ENCODE results near the gene LDLRAD4. TPM values are rescaled to one million over a fixed set of nuclear protein-coding genes. Genes with fewer than 3 reads are reported as not detected.
A peak's percentile ranks its signal among the peaks of the same experiment; 100 is the strongest.

LDLRAD4 gene
- total RNA-seq, 2 experiments from 2014 or later = 34.3 to 35.7 TPM

DNA sequence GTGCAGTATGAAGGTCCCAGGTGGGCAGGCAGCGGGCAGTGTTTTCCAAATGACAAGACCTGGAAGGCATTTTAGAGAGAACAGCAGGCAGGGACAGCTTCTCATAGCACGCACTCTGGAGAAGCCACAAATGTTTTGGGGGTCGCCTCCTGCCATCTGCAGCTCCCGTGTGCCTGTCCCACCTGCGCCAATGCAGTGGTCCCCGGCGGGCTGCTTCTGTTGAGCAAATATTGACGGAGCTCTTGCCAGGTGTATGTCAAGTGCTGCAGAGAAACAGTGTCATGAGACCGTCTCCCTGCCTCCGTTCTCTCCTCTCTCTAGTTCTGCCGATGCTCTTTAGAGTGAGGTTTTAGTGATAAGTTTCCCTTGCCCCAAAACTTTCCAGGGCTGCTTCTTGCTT is 174.8 kb downstream of the LDLRAD4 start:
- H3K9me3 Mint-ChIP-seq (ENCODE audit: insufficient read depth) = no peaks in the 10 kb centered on the region
- POLR2A ChIA-PET = no interaction called here
- no peak overlapping the region for H3K4me3 Mint-ChIP-seq

DNA sequence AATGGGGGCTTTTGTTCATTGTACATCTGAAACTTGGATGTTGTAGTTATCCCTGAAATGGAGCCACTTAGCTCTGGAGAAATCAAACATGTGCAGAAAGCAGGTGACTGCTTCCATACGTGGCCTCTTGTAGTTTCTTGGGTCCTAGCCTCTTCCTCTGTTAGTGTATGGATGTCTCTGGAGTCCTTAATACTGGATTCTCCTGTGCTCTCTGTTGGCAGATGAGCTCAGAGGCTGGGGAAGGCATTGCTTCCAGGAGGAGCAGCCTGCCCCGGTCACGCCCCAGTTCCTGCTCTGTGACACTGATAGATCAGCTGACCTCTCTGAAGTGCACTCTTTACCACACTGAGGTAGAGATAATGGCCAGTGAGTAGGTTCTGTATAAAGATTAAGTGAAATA is 176.2 kb downstream of the LDLRAD4 start:
- Mint-ChIP-seq H3K4me3 (no peak overlapping the region), H3K9me3 (ENCODE audit: insufficient read depth) (no peaks in the 10 kb centered on the region), H3K27me3 (ENCODE audit: low read depth) (no peaks in the 10 kb centered on the region), H3K36me3 (ENCODE audit: low read depth) (no peaks in the 10 kb centered on the region), H3K4me1 (ENCODE audit: low read depth) (peaks cover 8% of the 10 kb centered on the region), H3K27ac (peak overlapping the region; percentile 18)
- ATAC-seq (no peak), DNase-seq (no peak)
- CTCF ChIA-PET = interaction anchor here (1.2 kb wide), 1 partner anchor 13 kb away, joined by 5 read pairs; no protein-coding TSS in a partner anchor
- POLR2A ChIA-PET = no interaction called here

More for the DNA sequence above, 174.8 kb downstream of the LDLRAD4 start:
- Mint-ChIP-seq H3K4me1 (ENCODE audit: low read depth) (peaks cover 8% of the 10 kb centered on the region), H3K27ac (no peak overlapping the region), H3K36me3 (ENCODE audit: low read depth) (no peaks in the 10 kb centered on the region), H3K27me3 (ENCODE audit: low read depth) (no peaks in the 10 kb centered on the region)
- CTCF ChIA-PET = no interaction called here
- ATAC-seq (no peak), DNase-seq (no peak)

DNA sequence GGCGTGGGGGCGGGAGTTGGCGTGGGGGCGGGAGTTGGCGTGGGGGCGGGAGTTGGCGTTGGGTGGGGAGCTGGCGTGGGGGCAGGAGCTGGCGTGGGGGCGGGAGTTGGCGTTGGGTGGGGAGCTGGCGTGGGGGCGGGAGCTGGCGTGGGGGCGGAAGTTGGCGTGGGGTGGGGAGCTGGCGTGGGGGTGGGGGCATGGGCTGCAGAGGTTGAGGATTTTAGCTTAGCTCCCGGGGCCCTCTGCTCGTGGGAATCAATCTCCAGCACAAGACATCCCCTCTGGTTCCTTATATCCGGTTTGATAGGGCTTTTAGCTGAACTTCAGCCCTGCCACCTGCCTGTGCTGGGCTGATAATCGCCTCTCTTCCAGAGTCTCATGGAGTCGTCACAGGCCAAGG is 177.0 kb downstream of the LDLRAD4 start:
- DNase-seq (no peak), ATAC-seq (no peak)
- Mint-ChIP-seq H3K27me3 (ENCODE audit: low read depth) (no peaks in the 10 kb centered on the region), H3K9me3 (ENCODE audit: insufficient read depth) (no peaks in the 10 kb centered on the region), H3K4me1 (ENCODE audit: low read depth) (peaks cover 12% of the 10 kb centered on the region), H3K36me3 (ENCODE audit: low read depth) (no peaks in the 10 kb centered on the region), H3K27ac (no peak overlapping the region), H3K4me3 (no peak overlapping the region)
- ChIA-PET POLR2A (no interaction called here), CTCF (no interaction called here)

DNA sequence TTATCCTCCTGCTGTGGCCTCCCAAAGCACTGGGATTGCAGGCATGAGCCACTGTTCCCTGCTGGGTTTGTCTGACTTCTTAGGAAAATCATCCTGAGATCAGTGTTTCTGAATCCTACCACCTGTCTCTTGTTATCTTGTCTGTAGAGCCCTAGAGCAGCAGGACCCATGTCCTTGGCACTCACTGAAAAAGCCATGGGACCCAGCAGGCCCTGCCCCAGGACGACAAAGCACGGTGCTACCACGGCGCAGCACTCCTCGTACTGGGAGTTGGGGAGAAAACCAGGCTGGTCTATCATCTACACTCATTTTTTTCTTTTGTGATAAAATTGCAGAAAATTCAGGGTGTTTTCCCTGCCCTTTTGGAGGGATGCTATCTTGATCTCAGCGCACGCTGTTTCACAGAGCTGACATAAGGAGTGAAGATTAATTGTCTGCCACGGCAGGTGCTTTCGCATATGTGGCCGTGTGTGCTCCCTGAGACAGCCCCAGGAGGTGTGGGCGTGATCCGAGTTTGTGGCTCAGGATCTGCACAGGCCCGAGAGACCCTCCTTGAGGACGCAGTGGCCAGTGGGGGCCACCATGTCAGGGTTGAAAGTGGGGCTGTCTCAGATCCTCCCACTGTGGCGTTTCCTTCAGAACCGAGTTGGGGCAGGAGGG is 179.1 kb downstream of the LDLRAD4 start:
- Mint-ChIP-seq H3K4me3 (no peak overlapping the region), H3K27me3 (ENCODE audit: low read depth) (no peaks in the 10 kb centered on the region), H3K36me3 (ENCODE audit: low read depth) (no peaks in the 10 kb centered on the region), H3K27ac (no peak overlapping the region), H3K9me3 (ENCODE audit: insufficient read depth) (no peaks in the 10 kb centered on the region), H3K4me1 (ENCODE audit: low read depth) (peaks cover 27% of the 10 kb centered on the region)
- ChIA-PET CTCF (no interaction called here), POLR2A (no interaction called here)
- DNase-seq = no peak
- ATAC-seq = no peak

DNA sequence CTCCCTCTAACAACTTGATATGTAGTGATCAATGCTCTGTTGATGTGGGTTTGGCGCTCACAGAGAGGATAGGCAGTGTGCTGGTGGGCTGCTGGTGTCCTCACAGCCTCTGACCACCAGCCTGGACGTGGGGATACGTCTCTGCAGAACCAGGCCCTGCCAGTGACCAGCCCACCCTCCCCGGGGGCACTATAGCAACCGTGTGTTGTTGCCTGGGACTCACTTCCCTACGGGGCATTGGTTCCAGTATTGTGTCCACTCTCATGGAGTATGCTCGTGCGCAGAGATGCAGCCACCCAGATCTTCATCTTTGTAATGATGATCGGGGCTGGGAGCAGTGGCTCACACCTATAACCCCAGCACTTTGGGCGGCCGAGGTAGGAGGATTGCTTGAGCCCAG is 180.1 kb downstream of the LDLRAD4 start:
- Mint-ChIP-seq H3K27me3 (ENCODE audit: low read depth) (no peaks in the 10 kb centered on the region), H3K27ac (no peak overlapping the region), H3K4me1 (ENCODE audit: low read depth) (peaks cover 26% of the 10 kb centered on the region), H3K9me3 (ENCODE audit: insufficient read depth) (no peaks in the 10 kb centered on the region), H3K36me3 (ENCODE audit: low read depth) (no peaks in the 10 kb centered on the region), H3K4me3 (no peak overlapping the region)
- ChIA-PET CTCF (no interaction called here), POLR2A (no interaction called here)
- DNase-seq (no peak), ATAC-seq (no peak)

DNA sequence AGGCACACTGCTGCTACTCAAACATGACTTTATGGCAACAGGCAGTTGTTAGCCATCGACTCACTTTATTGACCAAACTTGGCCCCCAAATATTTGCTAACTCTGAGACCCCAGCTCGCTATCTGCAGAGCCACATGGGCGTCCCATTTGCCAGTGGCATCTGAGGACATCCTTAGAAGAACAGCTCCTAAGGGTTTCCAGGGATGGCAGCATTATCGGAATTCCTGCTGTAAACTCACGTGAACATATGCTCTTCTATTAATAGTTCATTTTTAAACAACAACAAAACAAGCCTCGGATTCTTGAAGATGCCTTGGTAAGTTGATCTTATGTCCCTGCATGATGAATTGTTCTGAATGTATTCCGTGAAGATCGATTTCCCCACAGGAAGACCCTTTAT is 181.0 kb downstream of the LDLRAD4 start:
- no peak for DNase-seq
- no peaks in the 10 kb centered on the region for H3K27me3 Mint-ChIP-seq (ENCODE audit: low read depth)
- no peak for ATAC-seq
- H3K4me1 Mint-ChIP-seq (ENCODE audit: low read depth) = peaks cover 24% of the 10 kb centered on the region
- ChIA-PET POLR2A (no interaction called here), CTCF (no interaction called here)
- H3K4me3 Mint-ChIP-seq = no peak overlapping the region
- no peaks in the 10 kb centered on the region for H3K36me3 Mint-ChIP-seq (ENCODE audit: low read depth)
- no peaks in the 10 kb centered on the region for H3K9me3 Mint-ChIP-seq (ENCODE audit: insufficient read depth)
- H3K27ac Mint-ChIP-seq = no peak overlapping the region

DNA sequence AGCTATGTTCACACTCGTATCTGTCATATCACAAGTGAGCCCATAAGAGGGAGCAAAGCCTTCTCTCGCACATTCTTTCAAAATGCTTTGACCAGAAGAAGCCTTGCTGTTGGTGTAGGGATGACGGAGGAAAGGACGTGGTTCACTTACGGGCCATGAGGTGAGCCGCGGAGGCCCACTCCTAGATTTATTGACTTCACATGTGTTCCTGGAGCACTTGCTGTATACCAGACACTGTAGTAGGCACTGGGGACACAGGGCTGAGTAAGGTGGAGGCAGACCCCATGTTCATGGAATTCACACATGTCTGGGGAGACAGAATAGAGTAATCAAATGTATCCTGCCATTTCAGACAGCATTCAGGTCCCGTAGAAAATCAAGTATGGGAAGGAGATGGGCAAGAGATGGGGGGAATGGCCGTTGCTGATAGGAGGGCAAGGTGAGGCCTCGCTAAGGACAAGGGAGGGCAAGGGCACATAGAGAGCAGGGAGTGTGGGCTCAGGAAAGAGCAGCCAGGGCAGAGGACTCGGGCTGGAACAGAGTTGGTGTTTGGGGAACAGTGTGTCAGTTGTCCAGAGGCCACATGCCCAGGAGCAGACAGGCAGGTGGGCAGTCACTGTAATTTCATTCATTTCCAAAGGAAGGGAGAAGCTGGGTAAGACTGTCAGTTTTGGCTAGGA is 182.2 kb downstream of the LDLRAD4 start:
- peaks cover 20% of the 10 kb centered on the region for H3K4me1 Mint-ChIP-seq (ENCODE audit: low read depth)
- no peak for DNase-seq
- H3K4me3 Mint-ChIP-seq = no peak overlapping the region
- no peaks in the 10 kb centered on the region for H3K9me3 Mint-ChIP-seq (ENCODE audit: insufficient read depth)
- ChIA-PET POLR2A (no interaction called here), CTCF (no interaction called here)
- no peaks in the 10 kb centered on the region for H3K27me3 Mint-ChIP-seq (ENCODE audit: low read depth)
- peak overlapping the region; percentile 60 for H3K27ac Mint-ChIP-seq
- H3K36me3 Mint-ChIP-seq (ENCODE audit: low read depth) = no peaks in the 10 kb centered on the region
- ATAC-seq = no peak

DNA sequence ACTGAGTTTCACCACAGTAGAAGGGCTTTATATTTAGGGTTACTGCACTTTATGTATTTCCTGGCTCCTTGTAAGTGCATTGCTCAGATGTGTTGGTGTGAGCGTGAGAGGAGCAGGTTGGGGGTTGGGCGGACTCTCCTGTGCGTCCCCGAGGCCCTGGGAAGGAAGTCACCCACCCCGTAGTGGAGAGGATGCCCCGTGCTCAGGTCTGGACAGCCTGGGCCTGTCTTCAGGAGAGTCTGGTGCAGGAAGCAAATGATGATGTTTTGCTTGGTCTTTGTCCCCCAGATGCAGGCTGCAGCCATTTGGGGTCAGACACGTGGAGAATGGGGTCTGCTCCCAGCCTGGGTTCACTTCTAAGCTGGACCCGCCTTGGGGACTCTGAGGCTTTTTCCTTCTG is 182.8 kb downstream of the LDLRAD4 start:
- CTCF ChIA-PET = no interaction called here
- H3K27me3 Mint-ChIP-seq (ENCODE audit: low read depth) = no peaks in the 10 kb centered on the region
- ATAC-seq (peak; percentile 31), DNase-seq (peak; percentile 38)
- peaks cover 20% of the 10 kb centered on the region for H3K4me1 Mint-ChIP-seq (ENCODE audit: low read depth)
- H3K9me3 Mint-ChIP-seq (ENCODE audit: insufficient read depth) = no peaks in the 10 kb centered on the region
- no peak overlapping the region for H3K4me3 Mint-ChIP-seq
- POLR2A ChIA-PET = no interaction called here
- H3K36me3 Mint-ChIP-seq (ENCODE audit: low read depth) = no peaks in the 10 kb centered on the region
- no peak overlapping the region for H3K27ac Mint-ChIP-seq

DNA sequence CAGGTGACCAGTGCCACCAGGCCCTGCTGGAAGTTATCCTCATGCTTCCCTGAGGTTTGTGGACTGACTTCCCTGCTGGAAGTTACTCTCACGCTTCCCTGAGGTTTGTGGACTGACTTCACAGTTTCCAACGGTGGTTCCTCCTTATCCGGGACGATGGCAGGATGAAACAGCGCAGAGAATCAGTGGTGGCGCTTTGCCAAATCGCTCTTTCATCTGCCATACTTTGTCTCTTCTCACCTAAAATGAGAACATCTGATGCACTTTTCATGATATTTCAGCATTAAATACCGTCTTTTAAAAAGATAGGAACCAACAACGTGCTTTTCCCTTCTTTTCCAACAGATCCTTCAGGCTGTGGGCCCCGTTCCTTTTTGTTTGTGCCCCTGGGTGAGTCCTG is 183.3 kb downstream of the LDLRAD4 start:
- no peak for ATAC-seq
- no peaks in the 10 kb centered on the region for H3K27me3 Mint-ChIP-seq (ENCODE audit: low read depth)
- H3K27ac Mint-ChIP-seq = no peak overlapping the region
- H3K9me3 Mint-ChIP-seq (ENCODE audit: insufficient read depth) = no peaks in the 10 kb centered on the region
- ChIA-PET POLR2A (no interaction called here), CTCF (interaction anchor here (1.3 kb wide), 1 partner anchor 186 kb away, joined by 3 read pairs; no protein-coding TSS in a partner anchor)
- no peak overlapping the region for H3K4me3 Mint-ChIP-seq
- no peaks in the 10 kb centered on the region for H3K36me3 Mint-ChIP-seq (ENCODE audit: low read depth)
- peaks cover 20% of the 10 kb centered on the region for H3K4me1 Mint-ChIP-seq (ENCODE audit: low read depth)
- no peak for DNase-seq

DNA sequence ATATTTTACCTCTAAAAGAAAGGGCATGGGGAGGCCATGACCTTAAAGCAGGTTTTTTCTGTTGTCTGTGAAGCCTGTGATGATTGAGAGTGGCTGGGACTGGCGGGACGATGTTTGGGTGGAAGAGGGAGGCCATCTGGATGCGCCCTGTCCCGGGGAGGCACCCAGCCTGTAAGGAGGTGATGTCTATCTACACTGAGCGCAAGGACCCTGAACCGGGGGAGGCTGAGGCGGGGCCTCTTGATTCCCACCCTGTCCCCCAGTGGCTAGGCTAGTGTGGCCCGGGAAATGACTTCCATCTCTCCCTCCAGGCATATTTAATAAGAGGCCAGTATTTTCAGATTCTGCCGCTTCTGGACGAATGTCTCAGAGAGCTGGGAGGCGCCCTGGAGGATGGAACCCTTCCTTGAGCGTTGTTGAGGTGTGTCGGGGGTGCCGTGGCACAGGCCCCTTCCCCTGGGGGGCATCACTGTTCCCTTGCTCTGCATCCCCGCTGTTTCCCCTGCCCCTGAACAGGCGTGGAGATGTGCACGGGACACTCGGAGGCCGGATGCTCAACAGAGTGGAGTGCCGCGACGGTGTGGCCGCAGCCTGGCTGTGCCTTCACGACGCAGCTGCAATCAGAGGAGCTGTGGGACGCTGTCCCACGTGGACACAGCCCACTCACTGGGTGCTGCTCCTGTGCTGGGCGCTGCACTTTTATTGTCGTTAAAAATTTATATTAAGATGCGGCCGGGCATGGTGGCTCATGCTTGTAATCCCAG is 185.4 kb downstream of the LDLRAD4 start:
- ChIA-PET POLR2A (no interaction called here), CTCF (no interaction called here)
- H3K9me3 Mint-ChIP-seq (ENCODE audit: insufficient read depth) = no peaks in the 10 kb centered on the region
- H3K4me3 Mint-ChIP-seq = no peak overlapping the region
- ATAC-seq (no peak), DNase-seq (no peak)
- H3K27ac Mint-ChIP-seq = no peak overlapping the region
- no peaks in the 10 kb centered on the region for H3K27me3 Mint-ChIP-seq (ENCODE audit: low read depth)
- peaks cover 20% of the 10 kb centered on the region for H3K4me1 Mint-ChIP-seq (ENCODE audit: low read depth)
- no peaks in the 10 kb centered on the region for H3K36me3 Mint-ChIP-seq (ENCODE audit: low read depth)

DNA sequence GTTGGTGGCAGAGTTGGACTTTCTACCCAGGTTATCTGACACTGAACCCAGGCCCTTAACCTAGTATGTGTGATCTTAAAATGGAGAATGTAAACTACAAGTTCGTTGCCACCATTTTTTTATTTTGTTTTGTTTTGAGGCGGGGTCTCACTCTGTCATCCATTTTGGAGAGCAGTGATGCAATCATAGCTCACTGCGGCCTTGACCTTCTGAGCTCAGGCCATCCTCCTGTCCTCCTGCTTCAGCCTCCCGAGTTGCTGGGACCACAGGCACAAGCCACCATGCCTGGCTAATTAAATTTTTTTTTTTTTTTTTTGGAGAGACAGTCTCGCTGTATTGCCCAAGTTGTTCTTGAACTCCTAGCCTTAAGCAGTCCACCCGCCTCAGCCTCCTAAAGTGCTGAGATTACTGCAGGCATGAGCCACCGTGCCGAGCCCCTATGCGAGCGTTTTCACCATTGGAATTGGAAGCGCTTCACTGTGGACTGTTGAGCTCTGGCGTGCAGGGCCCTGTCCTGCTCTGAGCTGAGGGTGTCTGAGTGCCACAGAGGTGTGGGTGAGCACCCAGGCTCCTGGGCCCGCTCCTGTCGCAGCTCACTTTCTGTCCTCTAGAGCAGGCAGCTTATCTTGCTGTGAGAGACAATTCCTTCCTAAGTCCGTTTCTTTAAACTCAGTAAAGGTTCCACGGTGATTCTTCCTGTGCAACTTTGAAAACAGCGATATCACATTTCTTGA is 186.9 kb downstream of the LDLRAD4 start:
- Mint-ChIP-seq H3K4me1 (ENCODE audit: low read depth) (peaks cover 17% of the 10 kb centered on the region), H3K27ac (no peak overlapping the region), H3K4me3 (no peak overlapping the region), H3K36me3 (ENCODE audit: low read depth) (no peaks in the 10 kb centered on the region), H3K27me3 (ENCODE audit: low read depth) (no peaks in the 10 kb centered on the region), H3K9me3 (ENCODE audit: insufficient read depth) (no peaks in the 10 kb centered on the region)
- ATAC-seq (no peak), DNase-seq (no peak)
- ChIA-PET POLR2A (no interaction called here), CTCF (no interaction called here)

Measured in activated CD8-positive, alpha-beta T cell treated with anti-CD3 and anti-CD28 coated beads, Interleukin-2, amount 10 ng/mL, durations not matched to agents 7 days and 5 days (primary cell).